Gastroesophageal sphincter (tissue), 4 donors: ENCODE data around the gene LPAR3. TPM values are rescaled to one million over a fixed set of nuclear protein-coding genes. Genes with fewer than 3 reads are reported as not detected.

Experiments used
- ATAC-seq: fragments of 150-250 bp; one replicate; pipeline ENCODE4 v1.9.1; 2016; ENCODE audit warnings: mild to moderate bottlenecking, moderate library complexity
- H3K27ac ChIP-seq, 4 donors: fragments of 200-600 bp; sonication (generic) in 3 of 4; 1 replicate in 3 of 4; 2 replicates in 1 of 4; pipeline ENCODE4 v1.5.1; 2016 to 2019
- H3K27me3 ChIP-seq: fragments of 200-600 bp; sonication (generic); one replicate; pipeline ENCODE4 v1.5.1; 2019
- H3K36me3 ChIP-seq, 2 donors: fragments of 200-600 bp; sonication (generic); one replicate each; pipeline ENCODE4 v1.5.1; 2019; ENCODE audit warnings: control low read depth in 1 of 2
- H3K4me1 ChIP-seq, 3 donors: fragments of 200-600 bp; sonication (generic); 1 replicate in 2 of 3; 2 replicates in 1 of 3; pipeline ENCODE4 v1.5.1; 2016 to 2019; ENCODE audit warnings: control low read depth in 2 of 3
- H3K4me3 ChIP-seq, 2 donors: fragments of 200-600 bp; sonication (generic); one replicate each; pipeline ENCODE4 v1.5.1; 2019; ENCODE audit warnings: mild to moderate bottlenecking in 1 of 2, moderate library complexity in 1 of 2
- H3K9me3 ChIP-seq, 3 donors: fragments of 200-600 bp; sonication (generic); one replicate each; pipeline ENCODE4 v1.5.1; 2017 to 2019; ENCODE audit warnings: control low read depth in 2 of 3
- EP300 ChIP-seq: sonication (generic); formaldehyde crosslinking; IDR thresholded peaks from one replicate; pipeline ENCODE4 v1.6.1; 2017; ENCODE audit warnings: antibody characterized with exemption, mild to moderate bottlenecking
- POLR2A ChIP-seq, 2 donors: fragments of 450-650 bp; IDR thresholded peaks; one replicate each; pipeline ENCODE4 v1.6.1; 2017; ENCODE audit warnings: antibody characterized with exemption in 2 of 2, mild to moderate bottlenecking in 2 of 2, moderate library complexity in 1 of 2
- POLR2AphosphoS5 ChIP-seq: sonication (generic); formaldehyde crosslinking; IDR thresholded peaks from one replicate; pipeline ENCODE4 v1.6.1; 2017; ENCODE audit warnings: antibody characterized with exemption
- WGBS, 2 donors: methylation state at CpG; one replicate each; pipeline ENCODE4 v1.1.5; 2018; ENCODE audit warnings: low coverage in 1 of 2; 5-methylcytosine and 5-hydroxymethylcytosine counted together
- total RNA-seq, 4 donors: library from RNA; depleted of rRNA; stranded (reverse); fragments of >200 nt; gene quantifications; one replicate each; pipeline ENCODE4 v1.1.0, GENCODE V29; 2016
- TF ChIP-seq, protein P1 (sequence below), 4 experiments: fragments of 200-600 bp in 2 of 4; fragments of 450-650 bp in 2 of 4; sonication (generic) in 1 of 4; IDR thresholded peaks; one replicate each; pipeline ENCODE4 v1.5.1; 2017 to 2019; ENCODE audit warnings: antibody characterized with exemption in 4 of 4, mild to moderate bottlenecking in 2 of 4, moderate library complexity in 2 of 4

Gene LPAR3
- total RNA-seq, 4 donors from 2014 or later, result 0.13 to 3.3 (median 0.23) TPM; not detected in 1

DNA sequence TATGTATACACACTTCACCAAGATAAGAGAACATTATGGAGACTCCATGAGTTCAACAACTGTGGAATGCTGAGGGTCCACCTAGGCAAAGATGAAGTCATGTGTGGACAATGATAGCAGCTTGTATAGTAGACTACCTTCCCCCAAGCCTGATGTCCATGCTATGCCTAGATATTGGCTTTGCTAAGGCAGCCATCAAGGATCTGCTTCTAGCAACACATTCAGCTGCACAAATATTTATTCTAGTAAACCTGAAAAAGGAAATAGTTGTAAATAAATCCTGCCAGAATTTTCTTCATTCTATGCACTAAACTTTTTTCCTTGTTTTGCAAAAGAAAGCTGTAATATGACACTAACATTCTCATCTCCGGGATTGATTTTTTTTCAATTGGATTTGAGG, 7.0 kb upstream of the LPAR3 start:
- no peak for ATAC-seq
- 61 to 67% methylated on average over 1 of the region's 1 CpG for whole genome bisulfite sequencing, 2 donors
- Histone ChIP-seq H3K27ac (no peak overlapping the region), H3K36me3 (no peaks in the 10 kb centered on the region), H3K9me3 (peaks cover 0 to 6% (median 0%) of the 10 kb centered on the region in 3 donors), H3K4me3 (no peak overlapping the region), H3K4me1 (no peaks in the 10 kb centered on the region), H3K27me3 (peaks cover 27% of the 10 kb centered on the region)
- no peak for TF ChIP-seq POLR2AphosphoS5
- no peak for TF ChIP-seq POLR2A (IDR thresholded peaks at IDR 0.05)
- no peak for TF ChIP-seq EP300
- TF ChIP-seq, protein P1, sequence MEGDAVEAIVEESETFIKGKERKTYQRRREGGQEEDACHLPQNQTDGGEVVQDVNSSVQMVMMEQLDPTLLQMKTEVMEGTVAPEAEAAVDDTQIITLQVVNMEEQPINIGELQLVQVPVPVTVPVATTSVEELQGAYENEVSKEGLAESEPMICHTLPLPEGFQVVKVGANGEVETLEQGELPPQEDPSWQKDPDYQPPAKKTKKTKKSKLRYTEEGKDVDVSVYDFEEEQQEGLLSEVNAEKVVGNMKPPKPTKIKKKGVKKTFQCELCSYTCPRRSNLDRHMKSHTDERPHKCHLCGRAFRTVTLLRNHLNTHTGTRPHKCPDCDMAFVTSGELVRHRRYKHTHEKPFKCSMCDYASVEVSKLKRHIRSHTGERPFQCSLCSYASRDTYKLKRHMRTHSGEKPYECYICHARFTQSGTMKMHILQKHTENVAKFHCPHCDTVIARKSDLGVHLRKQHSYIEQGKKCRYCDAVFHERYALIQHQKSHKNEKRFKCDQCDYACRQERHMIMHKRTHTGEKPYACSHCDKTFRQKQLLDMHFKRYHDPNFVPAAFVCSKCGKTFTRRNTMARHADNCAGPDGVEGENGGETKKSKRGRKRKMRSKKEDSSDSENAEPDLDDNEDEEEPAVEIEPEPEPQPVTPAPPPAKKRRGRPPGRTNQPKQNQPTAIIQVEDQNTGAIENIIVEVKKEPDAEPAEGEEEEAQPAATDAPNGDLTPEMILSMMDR (IDR thresholded peaks at IDR 0.05), result no peak

DNA sequence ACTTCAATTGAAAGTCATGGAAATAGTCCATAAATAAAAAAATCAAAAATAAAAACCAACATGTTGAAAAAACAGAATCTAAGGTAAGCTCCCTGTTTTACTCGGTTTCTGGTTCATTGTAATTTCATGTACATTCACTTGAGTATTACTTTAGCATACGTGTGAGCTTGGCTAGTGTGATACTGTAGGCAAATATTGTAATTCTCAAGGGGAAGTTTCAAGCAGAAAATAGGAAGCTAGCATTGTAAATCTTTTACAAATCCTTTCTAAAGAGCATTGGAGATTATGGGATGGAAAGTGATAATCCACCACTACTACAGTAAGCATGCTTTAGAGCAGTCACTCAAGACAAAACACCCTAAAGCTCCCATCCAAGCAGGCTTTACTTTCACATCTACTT, 3.3 kb upstream of the LPAR3 start:
- Histone ChIP-seq H3K9me3 (no peaks in the 10 kb centered on the region), H3K36me3 (no peaks in the 10 kb centered on the region), H3K4me1 (peaks cover 0 to 13% (median 0%) of the 10 kb centered on the region in 3 donors), H3K27ac (no peak overlapping the region), H3K27me3 (peaks cover 61% of the 10 kb centered on the region), H3K4me3 (no peak overlapping the region)
- no peak for ATAC-seq
- WGBS, 2 donors, result 73 to 91% methylated on average over 2 of the region's 2 CpGs
- TF ChIP-seq, protein P1 (IDR thresholded peaks at IDR 0.05), result no peak

DNA sequence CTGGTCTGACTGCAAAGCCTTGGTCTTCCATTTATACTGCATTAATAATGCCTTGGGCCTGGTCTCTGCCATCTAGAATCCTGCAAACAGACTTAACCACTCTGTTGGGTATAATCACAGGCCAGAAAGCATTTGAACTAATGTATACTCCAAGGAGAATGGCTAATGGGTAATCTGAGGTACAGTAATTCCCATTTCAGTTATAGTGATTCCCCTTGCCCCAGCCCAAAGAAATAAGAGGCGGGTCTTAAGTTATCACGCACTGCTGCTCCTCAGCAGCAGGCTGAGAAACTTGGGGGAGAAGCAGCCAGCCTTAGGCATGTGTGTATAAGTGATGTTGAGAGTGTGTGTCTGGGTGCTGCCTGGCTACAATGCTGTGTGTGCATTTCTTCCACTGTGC, 2.4 kb downstream of the LPAR3 start:
- no peak for ATAC-seq

DNA sequence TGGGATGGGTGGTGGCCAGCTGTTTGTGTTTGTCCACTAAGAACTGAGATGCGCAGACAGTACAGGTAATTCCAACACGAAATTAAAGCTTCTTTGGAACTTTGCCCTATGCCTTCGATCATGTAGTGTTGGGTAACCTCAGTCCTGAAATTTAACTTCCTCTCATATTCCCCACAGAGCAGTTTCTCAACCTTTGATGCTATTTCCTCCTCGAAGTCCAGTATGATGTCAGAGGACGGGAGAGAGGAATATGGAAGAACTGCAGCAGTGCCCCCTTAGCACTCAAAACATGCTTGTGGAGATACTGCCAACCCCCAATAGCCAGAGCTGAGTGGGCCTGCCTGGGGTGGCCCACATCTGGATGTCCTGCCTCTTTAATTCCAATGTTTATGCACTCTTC, 3.6 kb downstream of the LPAR3 start:
- Histone ChIP-seq H3K36me3 (no peaks in the 10 kb centered on the region), H3K27ac (no peak overlapping the region), H3K4me3 (no peak overlapping the region), H3K27me3 (peaks cover 30% of the 10 kb centered on the region), H3K9me3 (no peaks in the 10 kb centered on the region), H3K4me1 (peaks cover 0 to 13% (median 0%) of the 10 kb centered on the region in 3 donors)
- no peak for ATAC-seq
- TF ChIP-seq, protein P1 (IDR thresholded peaks at IDR 0.05), result no peak
- TF ChIP-seq POLR2A (IDR thresholded peaks at IDR 0.05), result no peak
- TF ChIP-seq POLR2AphosphoS5, result no peak
- no peak for TF ChIP-seq EP300
- WGBS, 2 donors, result 93% methylated on average over 4 of the region's 5 CpGs; no CpG with 5 or more reads in 1 of the 2 donors

More for the DNA sequence above, 2.4 kb downstream of the LPAR3 start:
- Histone ChIP-seq H3K4me3 (no peak overlapping the region), H3K9me3 (no peaks in the 10 kb centered on the region), H3K27me3 (peaks cover 40% of the 10 kb centered on the region), H3K36me3 (no peaks in the 10 kb centered on the region), H3K4me1 (peaks cover 0 to 13% (median 0%) of the 10 kb centered on the region in 3 donors), H3K27ac (no peak overlapping the region)
- no CpG with 5 or more reads among the region's 2 CpGs for WGBS, 2 donors
- TF ChIP-seq, protein P1 (IDR thresholded peaks at IDR 0.05), result no peak
- TF ChIP-seq POLR2AphosphoS5, result no peak
- TF ChIP-seq POLR2A (IDR thresholded peaks at IDR 0.05), result no peak
- no peak for TF ChIP-seq EP300

DNA sequence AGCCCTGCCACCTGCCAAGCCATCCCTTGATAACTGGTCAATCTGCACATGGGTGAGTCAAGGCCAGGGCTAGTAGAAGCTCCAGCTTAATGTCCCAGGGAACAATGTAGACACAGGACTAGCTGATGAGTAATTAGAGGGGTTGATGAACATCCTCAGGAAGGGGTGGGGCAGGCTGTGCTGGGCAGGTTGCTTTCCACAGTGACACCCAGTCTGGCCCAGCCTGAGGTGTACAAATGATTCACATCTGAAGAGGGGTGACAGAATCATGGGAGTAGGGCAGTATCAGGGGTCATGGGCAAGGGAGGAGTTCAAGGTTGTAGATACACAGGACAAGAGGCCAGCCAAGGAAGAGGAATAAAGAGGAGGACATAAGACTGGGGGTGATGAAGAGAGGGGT, 4.3 kb downstream of the LPAR3 start:
- H3K36me3 ChIP-seq, result no peaks in the 10 kb centered on the region
- peaks cover 23% of the 10 kb centered on the region for H3K27me3 ChIP-seq
- H3K27ac ChIP-seq, result no peak overlapping the region
- ATAC-seq, result no peak
- no peaks in the 10 kb centered on the region for H3K9me3 ChIP-seq
- TF ChIP-seq, protein P1 (IDR thresholded peaks at IDR 0.05), result no peak
- TF ChIP-seq POLR2A (IDR thresholded peaks at IDR 0.05) (no peak), EP300 (no peak), POLR2AphosphoS5 (no peak)
- no peak overlapping the region for H3K4me3 ChIP-seq
- peaks cover 0 to 13% (median 0%) of the 10 kb centered on the region in 3 donors for H3K4me1 ChIP-seq
